Esophagus squamous epithelium (tissue), 4 donors: ENCODE results near the gene MAMSTR.

Experiments used
- POLR2A ChIP-seq, 4 donors: fragments of 450-650 bp; IDR thresholded peaks; one replicate each; pipeline ENCODE4 v1.6.1; 2017; ENCODE audit warnings: antibody characterized with exemption in 4 of 4, mild to moderate bottlenecking in 4 of 4, moderate library complexity in 3 of 4
- TF ChIP-seq, protein P1 (sequence below), 6 experiments: fragments of 450-650 bp in 4 of 6; fragments of 200-600 bp in 2 of 6; sonication (generic) in 2 of 6; IDR thresholded peaks; one replicate each; pipeline ENCODE4 v1.5.1; 2016 to 2019; ENCODE audit warnings: antibody characterized with exemption in 6 of 6, mild to moderate bottlenecking in 4 of 6, moderate library complexity in 4 of 6

DNA sequence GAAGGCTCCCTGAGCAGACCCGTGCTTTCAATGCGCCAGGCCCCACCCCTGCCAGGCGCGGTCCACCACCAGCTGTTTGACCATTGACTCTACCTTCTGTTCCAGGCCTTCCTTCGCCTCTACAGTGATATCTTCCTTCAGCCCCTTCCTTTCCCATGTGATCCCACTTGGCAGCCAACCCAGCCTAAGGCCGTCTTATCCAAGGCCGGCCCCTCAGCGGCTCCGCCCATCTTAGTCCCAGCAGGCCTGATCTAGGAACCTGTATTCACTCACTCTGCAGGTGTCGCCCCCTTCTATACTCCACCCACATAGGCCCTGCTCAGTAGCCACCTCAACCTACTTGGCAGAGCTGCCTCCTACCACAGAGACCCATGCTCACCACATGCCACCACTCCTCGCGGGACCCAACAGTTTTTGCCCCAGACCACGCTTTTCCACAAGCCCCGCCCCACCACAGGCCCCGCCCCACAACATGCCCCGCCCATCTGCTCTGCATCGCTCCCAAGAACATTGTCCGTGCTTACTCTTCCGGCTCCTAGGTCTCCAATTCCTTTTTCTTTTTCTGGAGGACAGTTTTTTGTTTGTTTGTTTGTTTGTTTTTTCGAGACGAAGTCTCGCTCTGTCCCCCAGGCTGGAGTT, 18.0 kb upstream of the MAMSTR start:
- TF ChIP-seq, protein P1, sequence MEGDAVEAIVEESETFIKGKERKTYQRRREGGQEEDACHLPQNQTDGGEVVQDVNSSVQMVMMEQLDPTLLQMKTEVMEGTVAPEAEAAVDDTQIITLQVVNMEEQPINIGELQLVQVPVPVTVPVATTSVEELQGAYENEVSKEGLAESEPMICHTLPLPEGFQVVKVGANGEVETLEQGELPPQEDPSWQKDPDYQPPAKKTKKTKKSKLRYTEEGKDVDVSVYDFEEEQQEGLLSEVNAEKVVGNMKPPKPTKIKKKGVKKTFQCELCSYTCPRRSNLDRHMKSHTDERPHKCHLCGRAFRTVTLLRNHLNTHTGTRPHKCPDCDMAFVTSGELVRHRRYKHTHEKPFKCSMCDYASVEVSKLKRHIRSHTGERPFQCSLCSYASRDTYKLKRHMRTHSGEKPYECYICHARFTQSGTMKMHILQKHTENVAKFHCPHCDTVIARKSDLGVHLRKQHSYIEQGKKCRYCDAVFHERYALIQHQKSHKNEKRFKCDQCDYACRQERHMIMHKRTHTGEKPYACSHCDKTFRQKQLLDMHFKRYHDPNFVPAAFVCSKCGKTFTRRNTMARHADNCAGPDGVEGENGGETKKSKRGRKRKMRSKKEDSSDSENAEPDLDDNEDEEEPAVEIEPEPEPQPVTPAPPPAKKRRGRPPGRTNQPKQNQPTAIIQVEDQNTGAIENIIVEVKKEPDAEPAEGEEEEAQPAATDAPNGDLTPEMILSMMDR (IDR thresholded peaks at IDR 0.05) = no peak
- no peak for TF ChIP-seq POLR2A (IDR thresholded peaks at IDR 0.05)
